Stomach smooth muscle (tissue), 2 donors: ENCODE data around the gene NAP1L4.

Source experiments
- H3K27ac ChIP-seq: one replicate; pipeline ENCODE4 v1.7.0; 2013; ENCODE audit warnings: mild to moderate bottlenecking, low read length, inconsistent platforms
- H3K27me3 ChIP-seq, 2 donors: one replicate each; pipeline ENCODE4 v1.7.0; 2013; ENCODE audit warnings: low read length in 2 of 2; ENCODE audit not compliant: insufficient read depth in 2 of 2, control insufficient read depth in 1 of 2
- H3K36me3 ChIP-seq, 2 donors: one replicate each; pipeline ENCODE4 v1.7.0; 2013; ENCODE audit warnings: low read length in 2 of 2; ENCODE audit not compliant: control insufficient read depth in 2 of 2, insufficient read depth in 2 of 2
- H3K4me1 ChIP-seq: one replicate; pipeline ENCODE4 v1.7.0; 2013; ENCODE audit warnings: low read length; ENCODE audit not compliant: control insufficient read depth, insufficient read depth
- H3K4me3 ChIP-seq, 2 donors: one replicate each; pipeline ENCODE4 v1.7.0; 2013; ENCODE audit warnings: low read length in 2 of 2
- H3K9ac ChIP-seq, 2 donors: one replicate each; pipeline ENCODE4 v1.7.0; 2013; ENCODE audit warnings: low read length in 2 of 2, mild to moderate bottlenecking in 1 of 2
- H3K9me3 ChIP-seq, 2 donors: one replicate each; pipeline ENCODE4 v1.7.0; 2013; ENCODE audit warnings: low read length in 2 of 2; ENCODE audit not compliant: control insufficient read depth in 2 of 2
- donor health status: healthy.
- donor health status: Pancreatic carcinoma.

The NAP1L4 gene

GRCh38 chr11:2919188-2919587 lies 72.9 kb downstream of the NAP1L4 start:
- Histone ChIP-seq H3K27me3 (no peaks in the 10 kb centered on the region), H3K4me3 (no peak overlapping the region), H3K9me3 (no peaks in the 10 kb centered on the region), H3K4me1 (no peaks in the 10 kb centered on the region), H3K36me3 (no peaks in the 10 kb centered on the region), H3K27ac (no peak overlapping the region), H3K9ac (no peak overlapping the region)

GRCh38 chr11:2917842-2918490 lies 74.2 kb downstream of the NAP1L4 start:
- Histone ChIP-seq H3K27me3 (no peaks in the 10 kb centered on the region), H3K4me3 (no peak overlapping the region), H3K4me1 (no peaks in the 10 kb centered on the region), H3K36me3 (no peaks in the 10 kb centered on the region), H3K9ac (no peak overlapping the region), H3K9me3 (no peaks in the 10 kb centered on the region), H3K27ac (no peak overlapping the region)

- Histone ChIP-seq H3K9ac (no peak overlapping the region), H3K4me1 (no peaks in the 10 kb centered on the region), H3K27me3 (no peaks in the 10 kb centered on the region), H3K27ac (no peak overlapping the region), H3K9me3 (no peaks in the 10 kb centered on the region), H3K4me3 (no peak overlapping the region), H3K36me3 (no peaks in the 10 kb centered on the region)
Measured at GRCh38 chr11:2916892-2917645, 75.1 kb downstream of the NAP1L4 start.

- H3K4me1 ChIP-seq = no peaks in the 10 kb centered on the region
- H3K36me3 ChIP-seq = no peaks in the 10 kb centered on the region
- H3K27ac ChIP-seq = no peak overlapping the region
- no peaks in the 10 kb centered on the region for H3K9me3 ChIP-seq
- no peak overlapping the region for H3K9ac ChIP-seq
- H3K27me3 ChIP-seq = no peaks in the 10 kb centered on the region
- H3K4me3 ChIP-seq = no peak overlapping the region
Measured at GRCh38 chr11:2916114-2916891, 75.8 kb downstream of the NAP1L4 start.

- H3K9ac ChIP-seq = no peak overlapping the region
- no peaks in the 10 kb centered on the region for H3K4me1 ChIP-seq
- no peak overlapping the region for H3K27ac ChIP-seq
- no peaks in the 10 kb centered on the region for H3K9me3 ChIP-seq
- no peaks in the 10 kb centered on the region for H3K36me3 ChIP-seq
- H3K27me3 ChIP-seq = no peaks in the 10 kb centered on the region
- no peak overlapping the region for H3K4me3 ChIP-seq
Measured at GRCh38 chr11:2915473-2915872, 76.7 kb downstream of the NAP1L4 start.

GRCh38 chr11:2914455-2915195 lies 77.5 kb downstream of the NAP1L4 start:
- peaks cover 0 to under 1% of the 10 kb centered on the region in 2 donors for H3K27me3 ChIP-seq
- no peak overlapping the region for H3K4me3 ChIP-seq
- H3K36me3 ChIP-seq = no peaks in the 10 kb centered on the region
- H3K4me1 ChIP-seq = no peaks in the 10 kb centered on the region
- no peaks in the 10 kb centered on the region for H3K9me3 ChIP-seq
- H3K9ac ChIP-seq = no peak overlapping the region
- no peak overlapping the region for H3K27ac ChIP-seq

GRCh38 chr11:2913776-2914175 lies 78.4 kb downstream of the NAP1L4 start:
- Histone ChIP-seq H3K27ac (no peak overlapping the region), H3K36me3 (no peaks in the 10 kb centered on the region), H3K27me3 (peaks cover under 1 to 7% of the 10 kb centered on the region in 2 donors), H3K4me1 (no peaks in the 10 kb centered on the region), H3K9me3 (no peaks in the 10 kb centered on the region), H3K9ac (no peak overlapping the region), H3K4me3 (no peak overlapping the region)

- no peaks in the 10 kb centered on the region for H3K36me3 ChIP-seq
- H3K9ac ChIP-seq = no peak overlapping the region
- peaks cover 4 to 9% of the 10 kb centered on the region in 2 donors for H3K27me3 ChIP-seq
- H3K27ac ChIP-seq = no peak overlapping the region
- no peaks in the 10 kb centered on the region for H3K4me1 ChIP-seq
- no peak overlapping the region for H3K4me3 ChIP-seq
- no peaks in the 10 kb centered on the region for H3K9me3 ChIP-seq
Measured at GRCh38 chr11:2913019-2913431, 79.1 kb downstream of the NAP1L4 start.

- H3K27ac ChIP-seq = no peak overlapping the region
- H3K4me3 ChIP-seq = no peak overlapping the region
- H3K9ac ChIP-seq = no peak overlapping the region
- H3K36me3 ChIP-seq = no peaks in the 10 kb centered on the region
- peaks cover 4 to 14% of the 10 kb centered on the region in 2 donors for H3K27me3 ChIP-seq
- H3K4me1 ChIP-seq = no peaks in the 10 kb centered on the region
- no peaks in the 10 kb centered on the region for H3K9me3 ChIP-seq
Measured at GRCh38 chr11:2912498-2912897, 79.6 kb downstream of the NAP1L4 start.

- no peaks in the 10 kb centered on the region for H3K36me3 ChIP-seq
- no peaks in the 10 kb centered on the region for H3K4me1 ChIP-seq
- peaks cover 0 to 6% of the 10 kb centered on the region in 2 donors for H3K9me3 ChIP-seq
- no peak overlapping the region for H3K4me3 ChIP-seq
- no peak overlapping the region for H3K9ac ChIP-seq
- H3K27ac ChIP-seq = no peak overlapping the region
- peaks cover 6 to 17% of the 10 kb centered on the region in 2 donors for H3K27me3 ChIP-seq
Measured at GRCh38 chr11:2911785-2912391, 80.2 kb downstream of the NAP1L4 start.
